WTC11 (cell line): ENCODE data around the gene ZNF772. TPM values are rescaled to one million over a fixed set of nuclear protein-coding genes. Genes with fewer than 3 reads are reported as not detected.

Experiments used
- ATAC-seq: fragments of 200-7000 bp; cut with Tn5 transposase; 2 replicates; pipeline ENCODE4 v1.10.0; 2021; ENCODE audit warnings: mild to moderate bottlenecking, moderate library complexity
- CTCF ChIA-PET: fragments of 300-600 bp; sonication (Branson Sonifier 250); formaldehyde crosslinking; loops from one replicate; lab custom pipeline; 2021; ENCODE audit warnings: antibody characterized with exemption; lab: Charles Lee
- POLR2A ChIA-PET: fragments of 350-600 bp; sonication (Branson Sonifier 250); formaldehyde crosslinking; loops from one replicate; lab custom pipeline; 2021; ENCODE audit warnings: antibody characterized with exemption; lab: Charles Lee
- DNase-seq: peaks from one replicate; pipeline ENCODE4 v3.0.0; 2021; ENCODE audit warnings: low spot score
- H3K27ac Mint-ChIP-seq: 2 replicates; pipeline ENCODE4 v1.8.0; 2021; ENCODE audit warnings: mixed read lengths
- H3K27me3 Mint-ChIP-seq: 2 replicates; pipeline ENCODE4 v1.8.0; 2021; ENCODE audit warnings: low read depth, mild to moderate bottlenecking, moderate library complexity, mixed read lengths
- H3K36me3 Mint-ChIP-seq: 2 replicates; pipeline ENCODE4 v1.8.0; 2021; ENCODE audit warnings: mixed read lengths
- H3K4me1 Mint-ChIP-seq: 2 replicates; pipeline ENCODE4 v1.8.0; 2022; ENCODE audit warnings: mixed read lengths
- H3K4me3 Mint-ChIP-seq: 2 replicates; pipeline ENCODE4 v1.8.0; 2021; ENCODE audit warnings: mild to moderate bottlenecking, moderate library complexity, mixed read lengths
- H3K9me3 Mint-ChIP-seq: 2 replicates; pipeline ENCODE4 v1.8.0; 2021; ENCODE audit warnings: mixed read lengths
- ATF1 ChIP-seq: sonication (generic); formaldehyde crosslinking; IDR thresholded peaks from 2 replicates; pipeline ENCODE4 v1.8.1; 2023; ENCODE audit warnings: mild to moderate bottlenecking, moderate library complexity, missing genetic modification reagents
- ATF2 ChIP-seq: sonication (generic); formaldehyde crosslinking; IDR thresholded peaks from 2 replicates; pipeline ENCODE4 v1.8.1; 2022; ENCODE audit warnings: low read depth, missing genetic modification reagents, borderline replicate concordance
- CREM ChIP-seq: sonication (generic); formaldehyde crosslinking; IDR thresholded peaks from 2 replicates; pipeline ENCODE4 v1.8.1; 2022; ENCODE audit warnings: mild to moderate bottlenecking, missing genetic modification reagents, moderate library complexity
- E2F1 ChIP-seq: sonication (generic); formaldehyde crosslinking; IDR thresholded peaks from 2 replicates; pipeline ENCODE4 v1.8.0; 2022; ENCODE audit warnings: mild to moderate bottlenecking, missing genetic modification reagents
- ESRRA ChIP-seq: sonication (generic); formaldehyde crosslinking; IDR thresholded peaks from 2 replicates; pipeline ENCODE4 v1.8.1; 2022; ENCODE audit warnings: mild to moderate bottlenecking, missing genetic modification reagents, borderline replicate concordance
- FOXK1 ChIP-seq: sonication (generic); formaldehyde crosslinking; IDR thresholded peaks from 2 replicates; pipeline ENCODE4 v1.8.0; 2022; ENCODE audit warnings: mild to moderate bottlenecking, moderate library complexity, missing genetic modification reagents
- IRF2 ChIP-seq: sonication (generic); formaldehyde crosslinking; IDR thresholded peaks from 2 replicates; pipeline ENCODE4 v1.8.0; 2022; ENCODE audit warnings: low read depth, missing genetic modification reagents, borderline replicate concordance
- NFE2L1 ChIP-seq: sonication (generic); formaldehyde crosslinking; IDR thresholded peaks from 2 replicates; pipeline ENCODE4 v1.8.1; 2023; ENCODE audit warnings: missing genetic modification reagents
- NFYB ChIP-seq: sonication (generic); formaldehyde crosslinking; conservative IDR thresholded peaks from 2 replicates; pipeline ENCODE4 v1.8.0; 2022; ENCODE audit warnings: low read depth, missing genetic modification reagents
- NR1H2 ChIP-seq: sonication (generic); formaldehyde crosslinking; IDR thresholded peaks from 2 replicates; pipeline ENCODE4 v1.9.0; 2021; ENCODE audit warnings: mild to moderate bottlenecking, moderate library complexity, missing genetic modification reagents
- NR3C1 ChIP-seq: sonication (generic); formaldehyde crosslinking; conservative IDR thresholded peaks from 2 replicates; pipeline ENCODE4 v1.8.1; 2023; ENCODE audit warnings: low read depth, mild to moderate bottlenecking, missing genetic modification reagents
- RORB ChIP-seq: fragments of 250-450 bp; sonication (Bioruptor Pico); IDR thresholded peaks from 2 replicates; pipeline ENCODE4 v1.9.0; 2021; ENCODE audit warnings: mild to moderate bottlenecking
- SMAD3 ChIP-seq: sonication (generic); formaldehyde crosslinking; IDR thresholded peaks from 2 replicates; pipeline ENCODE4 v1.8.0; 2022; ENCODE audit warnings: missing genetic modification reagents, mild to moderate bottlenecking, borderline replicate concordance
- SMAD4 ChIP-seq: sonication (generic); formaldehyde crosslinking; IDR thresholded peaks from 2 replicates; pipeline ENCODE4 v1.8.0; 2022; ENCODE audit warnings: mild to moderate bottlenecking, missing genetic modification reagents
- SP1 ChIP-seq: sonication (generic); formaldehyde crosslinking; conservative IDR thresholded peaks from 2 replicates; pipeline ENCODE4 v1.8.1; 2022; ENCODE audit warnings: missing genetic modification reagents
- TEAD1 ChIP-seq: sonication (generic); formaldehyde crosslinking; IDR thresholded peaks from 2 replicates; pipeline ENCODE4 v1.8.0; 2022; ENCODE audit warnings: mild to moderate bottlenecking, missing genetic modification reagents
- TP53 ChIP-seq: sonication (generic); formaldehyde crosslinking; IDR thresholded peaks from 2 replicates; pipeline ENCODE4 v1.8.1; 2023; ENCODE audit warnings: mild to moderate bottlenecking, missing genetic modification reagents
- ZBTB21 ChIP-seq: sonication (generic); formaldehyde crosslinking; IDR thresholded peaks from 2 replicates; pipeline ENCODE4 v1.8.1; 2023; ENCODE audit warnings: mild to moderate bottlenecking, missing genetic modification reagents, borderline replicate concordance
- ZNF219 ChIP-seq: sonication (generic); formaldehyde crosslinking; IDR thresholded peaks from 2 replicates; pipeline ENCODE4 v1.8.0; 2023; ENCODE audit warnings: missing genetic modification reagents, mild to moderate bottlenecking, borderline replicate concordance
- ZNF423 ChIP-seq: fragments of 250-450 bp; sonication (Bioruptor Pico); IDR thresholded peaks from 2 replicates; pipeline ENCODE4 v2.1.2; 2022; ENCODE audit warnings: mild to moderate bottlenecking, moderate library complexity
- total RNA-seq: library from RNA; stranded (reverse); gene quantifications from 3 replicates; pipeline ENCODE4 v1.2.3, GENCODE V29; 2021
- TF ChIP-seq, protein P1 (sequence below): fragments of 250-450 bp; sonication (Bioruptor Pico); IDR thresholded peaks from 2 replicates; pipeline ENCODE4 v1.8.0; 2021; ENCODE audit warnings: mild to moderate bottlenecking
- TF ChIP-seq, protein P2 (sequence below): sonication (generic); formaldehyde crosslinking; IDR thresholded peaks from 2 replicates; pipeline ENCODE4 v1.8.1; 2022; ENCODE audit warnings: mild to moderate bottlenecking, missing genetic modification reagents, moderate library complexity, borderline replicate concordance

ZNF772 gene
- total RNA-seq, 1 experiment from 2014 or later, result 13.1 TPM

GRCh38 chr19:57438925-57439324 is 38.4 kb downstream of the ZNF772 start:
- POLR2A ChIA-PET, result no interaction called here
- Mint-ChIP-seq H3K4me3 (no peak overlapping the region), H3K9me3 (no peaks in the 10 kb centered on the region), H3K4me1 (peaks cover 18% of the 10 kb centered on the region), H3K36me3 (peaks cover 12% of the 10 kb centered on the region), H3K27ac (no peak overlapping the region), H3K27me3 (no peaks in the 10 kb centered on the region)
- ATAC-seq (no peak), DNase-seq (peak; percentile 21)
- no peak for TF ChIP-seq NFE2L1 (CRISPR knock-in tag)
- TF ChIP-seq NFYB (CRISPR knock-in tag), result no peak
- TF ChIP-seq NR3C1 (CRISPR knock-in tag), result no peak
- TF ChIP-seq NR1H2 (CRISPR knock-in tag), result no peak
- TF ChIP-seq SMAD3, result no peak
- TF ChIP-seq, protein P1, sequence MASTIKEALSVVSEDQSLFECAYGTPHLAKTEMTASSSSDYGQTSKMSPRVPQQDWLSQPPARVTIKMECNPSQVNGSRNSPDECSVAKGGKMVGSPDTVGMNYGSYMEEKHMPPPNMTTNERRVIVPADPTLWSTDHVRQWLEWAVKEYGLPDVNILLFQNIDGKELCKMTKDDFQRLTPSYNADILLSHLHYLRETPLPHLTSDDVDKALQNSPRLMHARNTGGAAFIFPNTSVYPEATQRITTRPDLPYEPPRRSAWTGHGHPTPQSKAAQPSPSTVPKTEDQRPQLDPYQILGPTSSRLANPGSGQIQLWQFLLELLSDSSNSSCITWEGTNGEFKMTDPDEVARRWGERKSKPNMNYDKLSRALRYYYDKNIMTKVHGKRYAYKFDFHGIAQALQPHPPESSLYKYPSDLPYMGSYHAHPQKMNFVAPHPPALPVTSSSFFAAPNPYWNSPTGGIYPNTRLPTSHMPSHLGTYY (CRISPR knock-in tag), result no peak
- TF ChIP-seq ZBTB21 (CRISPR knock-in tag), result no peak
- CTCF ChIA-PET, result interaction anchor here (0.6 kb wide), 1 partner anchor 34 kb away, joined by 3 read pairs; no protein-coding TSS in a partner anchor

GRCh38 chr19:57437931-57438330 is 39.4 kb downstream of the ZNF772 start:
- no peak overlapping the region for H3K27ac Mint-ChIP-seq
- POLR2A ChIA-PET, result no interaction called here
- TF ChIP-seq SMAD4 (CRISPR knock-in tag) (no peak), SP1 (no peak), ZNF219 (CRISPR knock-in tag) (no peak), TP53 (CRISPR knock-in tag) (no peak), ZNF423 (CRISPR knock-in tag) (no peak), TEAD1 (CRISPR knock-in tag) (no peak), RORB (CRISPR knock-in tag) (no peak), ATF2 (no peak), CREM (CRISPR knock-in tag) (no peak), IRF2 (CRISPR knock-in tag) (no peak), ESRRA (CRISPR knock-in tag) (no peak), E2F1 (CRISPR knock-in tag) (no peak), FOXK1 (CRISPR knock-in tag) (no peak), ATF1 (CRISPR knock-in tag) (no peak)
- TF ChIP-seq, protein P2, sequence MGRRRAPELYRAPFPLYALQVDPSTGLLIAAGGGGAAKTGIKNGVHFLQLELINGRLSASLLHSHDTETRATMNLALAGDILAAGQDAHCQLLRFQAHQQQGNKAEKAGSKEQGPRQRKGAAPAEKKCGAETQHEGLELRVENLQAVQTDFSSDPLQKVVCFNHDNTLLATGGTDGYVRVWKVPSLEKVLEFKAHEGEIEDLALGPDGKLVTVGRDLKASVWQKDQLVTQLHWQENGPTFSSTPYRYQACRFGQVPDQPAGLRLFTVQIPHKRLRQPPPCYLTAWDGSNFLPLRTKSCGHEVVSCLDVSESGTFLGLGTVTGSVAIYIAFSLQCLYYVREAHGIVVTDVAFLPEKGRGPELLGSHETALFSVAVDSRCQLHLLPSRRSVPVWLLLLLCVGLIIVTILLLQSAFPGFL (CRISPR knock-in tag), result no peak
- DNase-seq, result no peak
- H3K4me1 Mint-ChIP-seq, result peaks cover 18% of the 10 kb centered on the region
- peaks cover 3% of the 10 kb centered on the region; the same call in 1 of the 2 replicates for H3K36me3 Mint-ChIP-seq
- no peak for ATAC-seq
- no peaks in the 10 kb centered on the region for H3K9me3 Mint-ChIP-seq
- no peak overlapping the region for H3K4me3 Mint-ChIP-seq
- no peaks in the 10 kb centered on the region for H3K27me3 Mint-ChIP-seq
- CTCF ChIA-PET, result no interaction called here
